Stimulated activated CD4-positive, alpha-beta T cell treated with anti-CD3 and anti-CD28 coated beads, Interleukin-4, amount 100 ng/mL, for 1 hour (primary cell): Measurements from ENCODE around the gene MRGPRD.
"Not testable (repeated sequence)": the region's sequence is repeated elsewhere in the genome, so short reads cannot be mapped to it uniquely, and the experiment has no call there.

ENCODE experiments used
- DNase-seq: peaks from one replicate; pipeline ENCODE4 v3.0.0-alpha.2; 2020

Gene MRGPRD

GRCh38 chr11:69005631-69006368, 25.0 kb upstream of the MRGPRD start:
- DNase-seq, result no peak

GRCh38 chr11:69005183-69005630, 24.4 kb upstream of the MRGPRD start:
- DNase-seq, result no peak

- no peak for DNase-seq
These were observed 23.8 kb upstream of the MRGPRD start for GRCh38 chr11:69004411-69005182.

GRCh38 chr11:69003866-69004367, 23.1 kb upstream of the MRGPRD start:
- no peak for DNase-seq

- DNase-seq, result no peak
These were observed 22.6 kb upstream of the MRGPRD start for GRCh38 chr11:69003301-69003865.

GRCh38 chr11:69002570-69003231, 21.9 kb upstream of the MRGPRD start:
- no peak for DNase-seq

GRCh38 chr11:69002110-69002569, 21.4 kb upstream of the MRGPRD start:
- no peak for DNase-seq

GRCh38 chr11:69001243-69002081, 20.7 kb upstream of the MRGPRD start:
- no peak for DNase-seq

- no peak for DNase-seq
These were observed 20.1 kb upstream of the MRGPRD start for GRCh38 chr11:69000831-69001242.

GRCh38 chr11:69000391-69000790, 19.6 kb upstream of the MRGPRD start:
- DNase-seq, result no peak

- not testable (repeated sequence) for DNase-seq
These were observed 19.1 kb upstream of the MRGPRD start for GRCh38 chr11:68999748-69000355.

GRCh38 chr11:68999093-68999747, 18.4 kb upstream of the MRGPRD start:
- no peak for DNase-seq

GRCh38 chr11:68998390-68998911, 17.7 kb upstream of the MRGPRD start:
- DNase-seq, result no peak

GRCh38 chr11:68997995-68998348, 17.2 kb upstream of the MRGPRD start:
- DNase-seq, result no peak

GRCh38 chr11:68997124-68997994, 16.6 kb upstream of the MRGPRD start:
- DNase-seq, result no peak

GRCh38 chr11:68996376-68997123, 15.8 kb upstream of the MRGPRD start:
- DNase-seq, result no peak

- DNase-seq, result no peak
These were observed 14.1 kb upstream of the MRGPRD start for GRCh38 chr11:68994894-68995285.

GRCh38 chr11:68994161-68994893, 13.5 kb upstream of the MRGPRD start:
- DNase-seq, result no peak
